K562 (cell line): ENCODE results near the gene GPSM3. TPM values are rescaled to one million over a fixed set of nuclear protein-coding genes. Genes with fewer than 3 reads are reported as not detected.

Experiments used
- ADNP ChIP-seq: fragments of 200-800 bp; sonication (Bioruptor generic); IDR thresholded peaks from 2 replicates; pipeline ENCODE4 v1.6.1; 2016; ENCODE audit warnings: missing genetic modification characterization, missing compliant biosample characterization
- CBFA2T2 ChIP-seq: fragments of 450-650 bp; conservative IDR thresholded peaks from 2 replicates; pipeline ENCODE4 v1.6.1; 2017; ENCODE audit warnings: mild to moderate bottlenecking
- CBX5 ChIP-seq: IDR thresholded peaks from 2 replicates; pipeline ENCODE4 v1.6.1; 2014; ENCODE audit warnings: low read depth, borderline replicate concordance
- CSDE1 ChIP-seq, 2 experiments: fragments of 450-650 bp; IDR thresholded peaks; 2 replicates each; pipeline ENCODE4 v1.6.1; 2016; ENCODE audit warnings: mild to moderate bottlenecking in 1 of 2
- DNMT1 ChIP-seq: fragments of 450-650 bp; IDR thresholded peaks from 2 replicates; pipeline ENCODE4 v1.6.1; 2016; ENCODE audit warnings: antibody characterized with exemption, mild to moderate bottlenecking
- HCFC1 ChIP-seq: IDR thresholded peaks from 2 replicates; pipeline ENCODE4 v1.6.1; 2012; ENCODE audit warnings: low read depth, low read length, improper control_type of control experiment
- HDAC1 ChIP-seq, 2 experiments: fragments of 450-650 bp; IDR thresholded peaks; 2 replicates each; pipeline ENCODE4 v1.6.1; 2016 to 2017; ENCODE audit warnings: inconsistent platforms in 1 of 2, mild to moderate bottlenecking in 1 of 2, moderate library complexity in 1 of 2
- HES1 ChIP-seq: fragments of 450-650 bp; IDR thresholded peaks from 2 replicates; pipeline ENCODE4 v1.6.1; 2016; ENCODE audit warnings: low read depth, mild to moderate bottlenecking, moderate library complexity
- HMGN3 ChIP-seq: IDR thresholded peaks from 2 replicates; pipeline ENCODE4 v1.6.1; 2011; ENCODE audit warnings: borderline replicate concordance, low read depth, mild to moderate bottlenecking, mixed read lengths, low read length; ENCODE audit not compliant: insufficient read length; ENCODE audit errors: extremely low read depth
- HNRNPUL1 ChIP-seq: fragments of 200-400 bp; formaldehyde crosslinking; IDR thresholded peaks from 2 replicates; pipeline ENCODE4 v1.6.1; 2017; ENCODE audit warnings: low read length
- KDM5B ChIP-seq: fragments of 200-600 bp; sonication (generic); IDR thresholded peaks from 2 replicates; pipeline ENCODE4 v1.6.1; 2012; ENCODE audit warnings: low read depth, mild to moderate bottlenecking, moderate library complexity, low read length, control low read depth, inconsistent platforms; ENCODE audit not compliant: insufficient replicate concordance
- NFE2L1 ChIP-seq: fragments of 450-650 bp; IDR thresholded peaks from 2 replicates; pipeline ENCODE4 v1.6.1; 2016; ENCODE audit warnings: missing genetic modification characterization, low read depth, mild to moderate bottlenecking, missing compliant biosample characterization, moderate library complexity, borderline replicate concordance
- NR1H2 ChIP-seq: sonication (generic); formaldehyde crosslinking; IDR thresholded peaks from 2 replicates; pipeline ENCODE4 v1.4.0; 2020; ENCODE audit warnings: mild to moderate bottlenecking, missing genetic modification reagents
- NR4A1 ChIP-seq, 2 experiments: fragments of 250-450 bp in 1 of 2; fragments of 450-650 bp in 1 of 2; sonication (Bioruptor Pico) in 1 of 2; IDR thresholded peaks; 2 replicates each; pipeline versions ENCODE4 v1.4.0 to v1.6.1; 2016 to 2020; ENCODE audit warnings: mild to moderate bottlenecking in 2 of 2, missing compliant biosample characterization in 1 of 2, missing genetic modification characterization in 1 of 2, moderate library complexity in 1 of 2
- PRDM10 ChIP-seq: fragments of 450-650 bp; IDR thresholded peaks from 2 replicates; pipeline ENCODE4 v1.6.1; 2018; ENCODE audit not compliant: partially characterized antibody
- PTBP1 ChIP-seq: fragments of 200-400 bp; formaldehyde crosslinking; IDR thresholded peaks from 2 replicates; pipeline ENCODE4 v1.6.1; 2017; ENCODE audit warnings: low read depth, low read length
- RCOR1 ChIP-seq, 2 experiments: IDR thresholded peaks; 2 replicates each; pipeline ENCODE4 v1.6.1; 2012; ENCODE audit warnings: low read depth in 2 of 2, low read length in 2 of 2, borderline replicate concordance in 1 of 2, improper control_type of control experiment in 1 of 2
- RNF2 ChIP-seq: sonication (generic); IDR thresholded peaks from 2 replicates; pipeline ENCODE4 v1.6.1; 2016
- XRCC5 ChIP-seq: fragments of 200-400 bp; formaldehyde crosslinking; IDR thresholded peaks from 2 replicates; pipeline ENCODE4 v1.6.1; 2017; ENCODE audit warnings: low read depth, mild to moderate bottlenecking, low read length
- ZBTB8A ChIP-seq: fragments of 450-650 bp; IDR thresholded peaks from 2 replicates; pipeline ENCODE4 v1.6.1; 2018; ENCODE audit warnings: mild to moderate bottlenecking, moderate library complexity; ENCODE audit not compliant: partially characterized antibody
- ZNF165 ChIP-seq: fragments of 250-450 bp; sonication (Bioruptor Pico); IDR thresholded peaks from 2 replicates; pipeline ENCODE4 v1.4.0; 2020; ENCODE audit warnings: borderline replicate concordance
- ZNF23 ChIP-seq: fragments of 250-450 bp; sonication (Bioruptor Pico); IDR thresholded peaks from 2 replicates; pipeline ENCODE4 v1.4.0; 2020; ENCODE audit warnings: mild to moderate bottlenecking
- ZNF384 ChIP-seq: IDR thresholded peaks from 2 replicates; pipeline ENCODE4 v1.6.1; 2012; ENCODE audit warnings: low read depth, low read length, improper control_type of control experiment
- ZNF583 ChIP-seq: fragments of 250-450 bp; sonication (Bioruptor Pico); IDR thresholded peaks from 2 replicates; pipeline ENCODE4 v1.4.0; 2020
- polyA plus RNA-seq, 8 experiments: library from polyadenylated mRNA; depleted of rRNA in 4 of 8; stranded (reverse) in 5 of 8; unstranded in 3 of 8; fragments of >200 nt; fragmentation: Nextera tagmentation in 2 of 8; fragmentation: Illumina TruSeq in 1 of 8; extraction: Ambion mirVana in 2 of 8; extraction: Trizol in 1 of 8; gene quantifications; 2 replicates each; pipeline versions ENCODE4 v1.2.1 to v1.2.3, GENCODE V29; 2011 to 2014; ENCODE audit warnings: inconsistent platforms in 1 of 8, missing spikeins in 1 of 8
- total RNA-seq, 7 experiments: library from RNA; depleted of rRNA in 6 of 7; stranded (reverse); fragments of >200 nt in 6 of 7; fragmentation: Illumina TruSeq in 2 of 7; extraction: Trizol in 2 of 7; gene quantifications; 2 replicates each; pipeline versions ENCODE4 v1.2.1 to v1.2.3, GENCODE V29; 2011 to 2021; ENCODE audit warnings: low replicate concordance in 1 of 7
- TF ChIP-seq, protein P1 (sequence below): fragments of 450-650 bp; formaldehyde crosslinking; IDR thresholded peaks from 2 replicates; pipeline ENCODE4 v1.4.0; 2022; ENCODE audit warnings: missing genetic modification characterization

The GPSM3 gene
- total and polyA plus RNA-seq, 9 of the 15 experiments (the other 6 are each of a cell fraction or from before 2014, with no cell fraction given), result 5.3 to 42.6 (median 24.4) TPM

DNA sequence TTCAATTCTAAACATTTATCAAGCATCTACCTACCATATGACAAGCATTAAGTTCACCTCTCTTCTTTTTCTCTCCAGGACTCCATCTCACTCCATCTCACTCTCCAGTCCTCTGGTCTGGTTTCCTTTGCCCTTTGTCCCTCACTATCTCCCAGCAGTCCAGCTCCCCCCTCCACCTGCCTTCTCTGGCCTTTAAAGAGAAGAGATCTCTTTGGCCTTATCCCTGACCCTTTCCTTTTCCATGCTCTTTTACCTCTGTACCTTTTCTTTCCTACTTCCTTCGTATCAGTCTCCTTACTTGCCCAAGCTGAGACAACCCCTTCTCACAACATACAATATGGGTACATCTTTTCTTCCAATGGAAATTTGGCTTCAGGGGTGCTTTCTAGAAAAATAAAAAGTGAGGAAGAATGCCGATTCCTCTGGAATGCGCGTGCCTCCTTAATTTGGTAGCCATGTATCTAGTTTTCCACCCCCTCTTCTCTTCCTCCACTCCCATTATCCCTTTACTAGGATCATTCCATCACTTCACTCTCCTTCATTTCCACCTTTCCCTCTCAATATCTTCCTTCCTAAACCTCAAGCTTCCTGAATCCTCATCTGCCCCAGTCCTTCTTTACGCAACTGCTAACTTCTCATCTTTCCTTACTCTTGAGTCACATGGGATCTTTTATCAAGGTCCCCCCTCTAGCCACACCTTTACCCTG is 15.8 kb downstream of the GPSM3 start (continued):
- TF ChIP-seq, protein P1, sequence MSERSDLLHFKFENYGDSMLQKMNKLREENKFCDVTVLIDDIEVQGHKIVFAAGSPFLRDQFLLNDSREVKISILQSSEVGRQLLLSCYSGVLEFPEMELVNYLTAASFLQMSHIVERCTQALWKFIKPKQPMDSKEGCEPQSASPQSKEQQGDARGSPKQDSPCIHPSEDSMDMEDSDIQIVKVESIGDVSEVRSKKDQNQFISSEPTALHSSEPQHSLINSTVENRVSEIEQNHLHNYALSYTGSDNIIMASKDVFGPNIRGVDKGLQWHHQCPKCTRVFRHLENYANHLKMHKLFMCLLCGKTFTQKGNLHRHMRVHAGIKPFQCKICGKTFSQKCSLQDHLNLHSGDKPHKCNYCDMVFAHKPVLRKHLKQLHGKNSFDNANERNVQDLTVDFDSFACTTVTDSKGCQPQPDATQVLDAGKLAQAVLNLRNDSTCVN (CRISPR knock-in tag), result peak; percentile 95; the same call in 1 of the 2 replicates
- TF ChIP-seq HNRNPUL1, result no peak
- TF ChIP-seq ADNP (tag), result no peak
- TF ChIP-seq RCOR1 (IDR thresholded peaks at IDR 0.05; ENCODE audit: borderline replicate concordance in 1 of 2, low read depth in 2 of 2, low read length in 2 of 2), result 0 out of 4 replicates have a peak, but pooled peaks of 1 of the 2 experiments have one; percentile 5
- no peak for TF ChIP-seq PTBP1
- peak; percentile 66 to 68; a peak in 3 of 4 replicates for TF ChIP-seq HDAC1 (IDR thresholded peaks at IDR 0.05)
- no peak for TF ChIP-seq CBFA2T2
- TF ChIP-seq ZNF384, result no peak
- TF ChIP-seq HES1, result no peak
- no peak for TF ChIP-seq ZNF23
- no peak for TF ChIP-seq HCFC1
- no peak for TF ChIP-seq RNF2
- TF ChIP-seq XRCC5, result no peak
- TF ChIP-seq ZNF165 (CRISPR knock-in tag), result no peak
- peak; percentile 39 for TF ChIP-seq PRDM10
- TF ChIP-seq CBX5, result no peak
- no peak for TF ChIP-seq NR1H2
- no peak for TF ChIP-seq ZBTB8A
- peak; percentile 57; the same call in 1 of the 2 replicates for TF ChIP-seq NR4A1 (CRISPR knock-in tag; IDR thresholded peaks at IDR 0.05)
- no peak for TF ChIP-seq NR4A1 (tag; IDR thresholded peaks at IDR 0.05)
- TF ChIP-seq KDM5B, result peak; percentile 7
- no peak for TF ChIP-seq ZNF583 (CRISPR knock-in tag)
- TF ChIP-seq HMGN3, result no peak
- no peak for TF ChIP-seq DNMT1
- peak in 1 of 2 experiments; percentile 84; a peak in 2 of 4 replicates for TF ChIP-seq CSDE1 (IDR thresholded peaks at IDR 0.05)
- TF ChIP-seq NFE2L1 (tag), result no peak
